Heart left ventricle (tissue), 16 donors: ENCODE data around the gene PAK1. TPM values are rescaled to one million over a fixed set of nuclear protein-coding genes. Genes with fewer than 3 reads are reported as not detected.

Experiments used
- ATAC-seq, 4 donors: fragments of 200-7000 bp; cut with Tn5 transposase; one replicate each; pipeline ENCODE4 v1.9.1; 2020 to 2022; ENCODE audit warnings: moderate library complexity in 4 of 4, mild to moderate bottlenecking in 3 of 4, moderate number of reproducible peaks in 1 of 4
- DNase-seq, 5 donors: peaks; one replicate each; pipeline ENCODE4 v3.0.0-alpha.2; 2020
- H3K27ac ChIP-seq, 12 donors: fragments of 200-600 bp; sonication (generic) in 4 of 12; one replicate each; pipeline versions ENCODE4 v1.5.0 to v1.8.0; 2016 to 2022; ENCODE audit warnings: mild to moderate bottlenecking in 2 of 12
- H3K27me3 ChIP-seq, 9 donors: fragments of 200-600 bp; sonication (generic) in 2 of 9; one replicate each; pipeline versions ENCODE4 v1.5.1 to v1.8.0; 2016 to 2022; ENCODE audit warnings: mild to moderate bottlenecking in 3 of 9
- H3K36me3 ChIP-seq, 9 donors: fragments of 200-600 bp; sonication (generic) in 2 of 9; one replicate each; pipeline versions ENCODE4 v1.5.0 to v1.8.0; 2018 to 2022; ENCODE audit warnings: mild to moderate bottlenecking in 2 of 9
- H3K4me1 ChIP-seq, 12 donors: fragments of 200-600 bp; sonication (generic) in 4 of 12; one replicate each; pipeline versions ENCODE4 v1.5.0 to v1.8.0; 2016 to 2022; ENCODE audit warnings: mild to moderate bottlenecking in 3 of 12
- H3K4me3 ChIP-seq, 12 donors: fragments of 200-600 bp; sonication (generic) in 4 of 12; one replicate each; pipeline versions ENCODE4 v1.5.0 to v1.8.0; 2017 to 2022; ENCODE audit warnings: mild to moderate bottlenecking in 9 of 12, moderate library complexity in 4 of 12
- H3K9me3 ChIP-seq, 12 donors: fragments of 200-600 bp; sonication (generic) in 4 of 12; one replicate each; pipeline versions ENCODE4 v1.5.0 to v1.8.0; 2016 to 2022; ENCODE audit warnings: mild to moderate bottlenecking in 1 of 12
- POLR2A ChIP-seq, 2 donors: fragments of 450-650 bp; IDR thresholded peaks; one replicate each; pipeline ENCODE4 v1.6.1; 2017; ENCODE audit warnings: antibody characterized with exemption in 2 of 2, mild to moderate bottlenecking in 2 of 2, moderate library complexity in 2 of 2
- WGBS, 4 donors: extraction: QIAGEN DNeasy Blood & Tissue Kit in 2 of 4; methylation state at CpG; one replicate each; pipeline versions ENCODE4 v1.1.5 to v1.1.7; 2013 to 2018; 5-methylcytosine and 5-hydroxymethylcytosine counted together
- intact Hi-C, 10 donors: fragments of 100-400 bp; cut with DNase I; formaldehyde crosslinking; loops; one replicate each; pipeline versions ENCODE4 v1.11.1 to v1.14.2; 2022
- polyA plus RNA-seq, 2 donors: library from polyadenylated mRNA; stranded (reverse); fragments of 200-250 nt; gene quantifications; one replicate each; pipeline ENCODE4 v1.2.3, GENCODE V29; 2013
- total RNA-seq, 9 donors: library from RNA; depleted of rRNA in 2 of 9; stranded (reverse); fragments of >200 nt in 2 of 9; fragmentation: NEBNext Ultra II Directional in 3 of 9; extraction: Animal tissue kit (Norgen Biotek cat#: 25700) in 3 of 9; gene quantifications; one replicate each; pipeline versions ENCODE4 v1.1.0 to v1.2.4, GENCODE V29; 2016 to 2023
- TF ChIP-seq, protein P1 (sequence below), 12 donors: fragments of 200-600 bp; sonication (generic) in 4 of 12; IDR thresholded peaks; one replicate each; pipeline versions ENCODE4 v1.5.0 to v1.8.0; 2018 to 2022; ENCODE audit warnings: antibody characterized with exemption in 12 of 12, mild to moderate bottlenecking in 5 of 12
- donor health status: ischemic (EF 13 %, LVEDD 7.1; RV severe dilation, severe dysfunction).
- donor health status: healthy with polysubstance abuse.
- donor health status: DM: no; HTN: yes; CAD: no.
- donor health status: DM: no; HTN: no; CAD: no.
- donor health status: ischemic (EF 25% LVEDD 6.9; RV normal size, moderate dysfunction).
- donor health status: ischemic (EF 25% LVEDD 5.7; RV mildly dilated, moderate dysfunction).
- donor health status: healthy.
- donor health status: DM: yes; HTN: yes; CAD: no.
- donor health status: ischemic (EF 35%, LVEDD 5.7; RV mildly dilated, moderate dysfunction).
- donor health status: nonischemic (EF 11% LVEDD 7.7; RV severe dilation, severe dysfunction).
- donor health status: DM: yes; HTN: yes; CAD: no.
- donor health status: PGD.
- donor health status: ischemic (EF 29% LVEDD 5.4; RV normal size, mild dysfunction).
- donor health status: nonischemic (EF 23%, LVEDD 6.1; RV moderate dilation, normal function).

Gene PAK1
- total and polyA plus RNA-seq, 11 donors: 2.1 to 25.4 (median 5.9) TPM

DNA sequence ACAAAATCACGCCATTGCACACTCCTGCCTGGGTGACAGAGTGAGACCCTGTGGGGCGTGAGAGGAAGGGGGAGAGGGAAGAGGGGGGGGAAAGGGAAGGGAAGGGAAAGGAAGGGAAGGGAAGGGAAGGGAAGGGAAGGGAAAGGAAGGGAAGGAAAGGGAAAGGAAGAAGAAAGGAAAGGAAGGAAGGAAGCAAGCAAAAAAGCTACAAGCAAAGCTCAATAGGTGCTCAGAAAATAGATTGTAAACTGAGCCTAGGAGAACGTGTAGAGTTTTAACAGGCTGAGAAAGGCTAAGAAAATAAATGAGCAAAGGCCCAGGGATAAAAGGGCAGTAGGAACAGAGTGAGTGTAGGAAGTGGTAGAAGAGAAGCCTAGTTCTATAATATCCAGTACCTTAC lies 141.6 kb downstream of the PAK1 start:
- H3K36me3 ChIP-seq: peaks cover 0 to 51% (median 19%) of the 10 kb centered on the region in 9 donors
- no peaks in the 10 kb centered on the region for H3K27me3 ChIP-seq
- no peak for TF ChIP-seq POLR2A (IDR thresholded peaks at IDR 0.05)
- TF ChIP-seq, protein P1, sequence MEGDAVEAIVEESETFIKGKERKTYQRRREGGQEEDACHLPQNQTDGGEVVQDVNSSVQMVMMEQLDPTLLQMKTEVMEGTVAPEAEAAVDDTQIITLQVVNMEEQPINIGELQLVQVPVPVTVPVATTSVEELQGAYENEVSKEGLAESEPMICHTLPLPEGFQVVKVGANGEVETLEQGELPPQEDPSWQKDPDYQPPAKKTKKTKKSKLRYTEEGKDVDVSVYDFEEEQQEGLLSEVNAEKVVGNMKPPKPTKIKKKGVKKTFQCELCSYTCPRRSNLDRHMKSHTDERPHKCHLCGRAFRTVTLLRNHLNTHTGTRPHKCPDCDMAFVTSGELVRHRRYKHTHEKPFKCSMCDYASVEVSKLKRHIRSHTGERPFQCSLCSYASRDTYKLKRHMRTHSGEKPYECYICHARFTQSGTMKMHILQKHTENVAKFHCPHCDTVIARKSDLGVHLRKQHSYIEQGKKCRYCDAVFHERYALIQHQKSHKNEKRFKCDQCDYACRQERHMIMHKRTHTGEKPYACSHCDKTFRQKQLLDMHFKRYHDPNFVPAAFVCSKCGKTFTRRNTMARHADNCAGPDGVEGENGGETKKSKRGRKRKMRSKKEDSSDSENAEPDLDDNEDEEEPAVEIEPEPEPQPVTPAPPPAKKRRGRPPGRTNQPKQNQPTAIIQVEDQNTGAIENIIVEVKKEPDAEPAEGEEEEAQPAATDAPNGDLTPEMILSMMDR (IDR thresholded peaks at IDR 0.05): no peak
- WGBS, 4 donors: 79 to 96% (median 86%) methylated on average over 1 to 3 of the region's 3 CpGs
- H3K4me3 ChIP-seq: no peak overlapping the region
- H3K9me3 ChIP-seq: peaks cover 0 to 3% (median 0%) of the 10 kb centered on the region in 12 donors
- intact Hi-C loops: no loop called here
- no peaks in the 10 kb centered on the region for H3K4me1 ChIP-seq
- no peak for ATAC-seq
- H3K27ac ChIP-seq: no peak overlapping the region
- no peak for DNase-seq

DNA sequence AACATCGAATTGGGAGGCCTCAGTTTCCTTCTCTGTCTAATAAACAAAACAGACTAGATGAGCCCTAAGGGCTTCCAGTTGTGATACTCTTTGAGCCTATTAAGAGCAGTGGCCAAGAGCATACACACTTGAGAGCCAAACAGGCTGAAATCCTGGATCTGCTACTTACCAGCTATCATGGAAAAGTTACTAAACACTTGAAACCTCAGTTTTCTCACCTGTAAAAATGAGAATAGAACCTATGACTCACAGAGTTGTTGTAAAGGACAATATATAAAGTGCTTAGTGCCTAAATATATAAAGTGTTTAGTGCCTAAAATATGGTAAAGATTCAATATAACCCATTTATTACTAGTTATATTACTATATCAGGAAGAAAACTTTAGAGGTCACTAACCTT lies 148.7 kb downstream of the PAK1 start:
- no peak for TF ChIP-seq POLR2A (IDR thresholded peaks at IDR 0.05)
- TF ChIP-seq, protein P1 (IDR thresholded peaks at IDR 0.05): no peak
- peaks cover 0 to 4% (median 0%) of the 10 kb centered on the region in 12 donors for H3K4me1 ChIP-seq
- no peaks in the 10 kb centered on the region for H3K27me3 ChIP-seq
- H3K27ac ChIP-seq: no peak overlapping the region
- peaks cover 0 to 30% (median 0%) of the 10 kb centered on the region in 9 donors for H3K36me3 ChIP-seq
- H3K9me3 ChIP-seq: no peaks in the 10 kb centered on the region
- WGBS, 4 donors: 72 to 82% (median 77%) methylated on average over 1 of the region's 1 CpG
- ATAC-seq (no peak), DNase-seq (no peak)
- intact Hi-C loops: no loop called here
- H3K4me3 ChIP-seq: no peak overlapping the region

DNA sequence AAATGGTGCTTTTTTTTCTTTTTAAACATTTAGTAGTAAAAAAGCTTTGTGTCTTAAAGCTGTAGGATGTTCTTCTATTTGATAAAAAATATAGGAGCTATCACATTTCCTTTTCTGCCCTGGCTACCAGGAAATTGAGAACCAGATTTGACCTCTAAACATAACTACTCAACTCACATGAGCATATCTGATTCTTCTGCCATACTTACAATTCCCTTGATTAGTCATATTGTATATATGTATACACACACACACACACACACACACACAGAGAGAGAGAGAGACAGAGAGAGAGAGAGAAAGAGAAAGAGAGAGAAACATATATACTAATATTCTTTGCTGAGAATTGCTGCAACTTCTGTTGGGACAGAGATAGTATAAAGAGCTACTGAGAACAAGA lies 149.4 kb downstream of the PAK1 start:
- H3K4me1 ChIP-seq: peaks cover 0 to 4% (median 0%) of the 10 kb centered on the region in 12 donors
- H3K36me3 ChIP-seq: peaks cover 0 to 30% (median 0%) of the 10 kb centered on the region in 9 donors
- TF ChIP-seq, protein P1 (IDR thresholded peaks at IDR 0.05): no peak
- TF ChIP-seq POLR2A (IDR thresholded peaks at IDR 0.05): no peak
- no peaks in the 10 kb centered on the region for H3K9me3 ChIP-seq
- DNase-seq: no peak
- no peak overlapping the region for H3K4me3 ChIP-seq
- no peaks in the 10 kb centered on the region for H3K27me3 ChIP-seq
- no peak for ATAC-seq
- intact Hi-C loops: no loop called here
- no peak overlapping the region for H3K27ac ChIP-seq

DNA sequence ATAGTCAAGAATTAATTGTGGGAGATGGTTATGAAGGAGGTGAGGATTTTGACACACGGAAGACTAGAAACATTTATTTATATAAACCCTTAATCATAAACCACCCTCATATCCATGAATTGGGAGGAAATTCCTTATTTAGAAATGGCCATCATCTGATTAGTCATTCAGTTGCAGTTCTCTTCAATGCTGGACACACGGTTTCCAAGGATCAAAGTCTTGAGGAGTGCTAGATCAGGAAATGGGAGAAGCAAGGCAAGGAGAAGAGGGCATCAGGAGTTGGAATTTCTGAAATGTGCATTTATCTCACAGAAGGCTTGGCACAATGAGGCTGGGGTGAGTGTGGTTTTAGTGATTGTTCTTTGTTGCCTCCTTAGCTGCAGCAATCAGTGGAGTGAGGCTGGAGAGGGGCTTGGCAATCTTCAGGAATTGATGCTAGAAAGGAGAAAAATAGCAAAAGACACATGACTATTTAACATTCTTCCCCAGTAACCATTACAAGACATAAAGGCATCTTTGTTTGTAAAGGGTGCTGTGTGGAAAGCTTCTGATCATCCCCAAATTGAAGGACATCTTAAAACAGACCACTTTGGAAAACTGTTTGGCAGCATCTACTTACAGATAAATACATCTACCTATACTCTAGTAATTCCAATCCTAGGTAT lies 150.8 kb downstream of the PAK1 start:
- Histone ChIP-seq H3K27me3 (no peaks in the 10 kb centered on the region), H3K4me1 (peaks cover 0 to 4% (median 0%) of the 10 kb centered on the region in 12 donors), H3K4me3 (no peak overlapping the region), H3K36me3 (peaks cover 0 to 30% (median 0%) of the 10 kb centered on the region in 9 donors), H3K27ac (no peak overlapping the region), H3K9me3 (no peaks in the 10 kb centered on the region)
- DNase-seq (no peak), ATAC-seq (no peak)
- 71 to 82% (median 79%) methylated on average over 2 of the region's 2 CpGs for WGBS, 4 donors
- TF ChIP-seq, protein P1 (IDR thresholded peaks at IDR 0.05): no peak
- no peak for TF ChIP-seq POLR2A (IDR thresholded peaks at IDR 0.05)
- intact Hi-C loops: no loop called here
